Upper lobe of right lung (tissue), 1 donor: ENCODE results near the gene CDC5L. TPM values are rescaled to one million over a fixed set of nuclear protein-coding genes. Genes with fewer than 3 reads are reported as not detected.

Experiments used
- ATAC-seq: fragments of 200-7000 bp; cut with Tn5 transposase; one replicate; pipeline ENCODE4 v1.9.1; 2020; ENCODE audit warnings: mild to moderate bottlenecking, moderate library complexity
- DNase-seq: peaks from one replicate; pipeline ENCODE4 v3.0.0-alpha.2; 2020
- H3K27ac ChIP-seq: fragments of 200-600 bp; one replicate; pipeline ENCODE4 v1.8.0; 2022
- H3K27me3 ChIP-seq: fragments of 200-600 bp; one replicate; pipeline ENCODE4 v1.8.0; 2022; ENCODE audit warnings: mild to moderate bottlenecking
- H3K36me3 ChIP-seq: fragments of 200-600 bp; one replicate; pipeline ENCODE4 v1.8.0; 2022
- H3K4me1 ChIP-seq: fragments of 200-600 bp; one replicate; pipeline ENCODE4 v1.8.0; 2022
- H3K4me3 ChIP-seq: fragments of 200-600 bp; one replicate; pipeline ENCODE4 v1.8.0; 2022; ENCODE audit warnings: mild to moderate bottlenecking
- H3K9me3 ChIP-seq: fragments of 200-600 bp; one replicate; pipeline ENCODE4 v1.8.0; 2022
- intact Hi-C: fragments of 100-400 bp; cut with DNase I; formaldehyde crosslinking; loops from one replicate; pipeline ENCODE4 v1.11.0; 2022
- long read RNA-seq: library from polyadenylated mRNA; unstranded; transcript quantifications from one replicate; pipeline ENCODE4 v2.0.0, GENCODE V29; 2021
- total RNA-seq: library from RNA; stranded (reverse); fragmentation: NEBNext Ultra II Directional; extraction: Animal tissue kit (Norgen Biotek cat#: 25700); gene quantifications from one replicate; pipeline ENCODE4 v1.2.1, GENCODE V29; 2021
- TF ChIP-seq, protein P1 (sequence below): fragments of 200-600 bp; IDR thresholded peaks from one replicate; pipeline ENCODE4 v1.8.0; 2022; ENCODE audit warnings: antibody characterized with exemption
- donor health status: DM: no; HTN: yes; CAD: no; lungs with severe emphysema.

Gene CDC5L
- total RNA-seq = 17.8 TPM
- long read RNA-seq, full-length matches to known transcripts = 32 of 41 reads
- long read RNA-seq, partial matches to known transcripts = 2 of 41 reads
- long read RNA-seq, other reads (novel, unspliced or antisense) = 7 of 41 reads

- Histone ChIP-seq H3K27ac (peak within 1 kb of the TSS; percentile 95), H3K27me3 (no peaks in the 10 kb centered on the region), H3K9me3 (no peaks in the 10 kb centered on the region), H3K4me1 (peaks cover 25% of the 10 kb centered on the region), H3K36me3 (peaks cover 15% of the 10 kb centered on the region), H3K4me3 (peak within 1 kb of the TSS; percentile 98)
- intact Hi-C loops = no loop called here
- TF ChIP-seq, protein P1, sequence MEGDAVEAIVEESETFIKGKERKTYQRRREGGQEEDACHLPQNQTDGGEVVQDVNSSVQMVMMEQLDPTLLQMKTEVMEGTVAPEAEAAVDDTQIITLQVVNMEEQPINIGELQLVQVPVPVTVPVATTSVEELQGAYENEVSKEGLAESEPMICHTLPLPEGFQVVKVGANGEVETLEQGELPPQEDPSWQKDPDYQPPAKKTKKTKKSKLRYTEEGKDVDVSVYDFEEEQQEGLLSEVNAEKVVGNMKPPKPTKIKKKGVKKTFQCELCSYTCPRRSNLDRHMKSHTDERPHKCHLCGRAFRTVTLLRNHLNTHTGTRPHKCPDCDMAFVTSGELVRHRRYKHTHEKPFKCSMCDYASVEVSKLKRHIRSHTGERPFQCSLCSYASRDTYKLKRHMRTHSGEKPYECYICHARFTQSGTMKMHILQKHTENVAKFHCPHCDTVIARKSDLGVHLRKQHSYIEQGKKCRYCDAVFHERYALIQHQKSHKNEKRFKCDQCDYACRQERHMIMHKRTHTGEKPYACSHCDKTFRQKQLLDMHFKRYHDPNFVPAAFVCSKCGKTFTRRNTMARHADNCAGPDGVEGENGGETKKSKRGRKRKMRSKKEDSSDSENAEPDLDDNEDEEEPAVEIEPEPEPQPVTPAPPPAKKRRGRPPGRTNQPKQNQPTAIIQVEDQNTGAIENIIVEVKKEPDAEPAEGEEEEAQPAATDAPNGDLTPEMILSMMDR = no peak
- DNase-seq (peak; percentile 94), ATAC-seq (peak; percentile 90)
Measured at GRCh38 chr6:44387346-44388134, at the start of gene CDC5L. Gene CDC5L (plus strand): TSS chr6:44387706. CDS start chr6:44387824, 118 bp downstream.

GRCh38 chr6:44338228-44339122 is 49.0 kb upstream of the CDC5L start:
- no peak for DNase-seq
- ATAC-seq = peak; percentile 89
- Histone ChIP-seq H3K27ac (no peak overlapping the region), H3K36me3 (no peaks in the 10 kb centered on the region), H3K4me1 (peaks cover 8% of the 10 kb centered on the region), H3K9me3 (no peaks in the 10 kb centered on the region), H3K27me3 (peaks cover 12% of the 10 kb centered on the region), H3K4me3 (no peak overlapping the region)
- intact Hi-C loops = no loop called here
- TF ChIP-seq, protein P1 = peak; percentile 77

DNA sequence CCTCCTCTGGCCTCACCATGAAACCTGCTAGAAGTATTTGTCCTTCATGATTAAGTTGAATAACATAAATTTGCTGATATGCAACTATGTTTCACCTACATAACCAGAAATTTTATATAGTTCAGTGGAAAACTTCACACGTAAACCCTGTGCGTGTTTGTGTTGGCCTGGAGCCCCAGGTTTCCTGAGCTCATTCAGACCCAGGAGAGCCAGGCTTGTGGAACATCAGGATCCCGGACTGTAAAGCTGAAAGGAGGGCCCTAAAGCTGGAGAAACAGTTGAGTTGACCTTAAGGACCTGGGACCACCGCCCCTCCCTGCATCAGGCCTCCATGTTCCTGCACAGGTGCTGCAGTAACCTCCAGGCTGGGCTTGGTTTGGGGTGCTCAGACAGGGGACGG is 48.2 kb upstream of the CDC5L start:
- intact Hi-C loops = no loop called here

DNA sequence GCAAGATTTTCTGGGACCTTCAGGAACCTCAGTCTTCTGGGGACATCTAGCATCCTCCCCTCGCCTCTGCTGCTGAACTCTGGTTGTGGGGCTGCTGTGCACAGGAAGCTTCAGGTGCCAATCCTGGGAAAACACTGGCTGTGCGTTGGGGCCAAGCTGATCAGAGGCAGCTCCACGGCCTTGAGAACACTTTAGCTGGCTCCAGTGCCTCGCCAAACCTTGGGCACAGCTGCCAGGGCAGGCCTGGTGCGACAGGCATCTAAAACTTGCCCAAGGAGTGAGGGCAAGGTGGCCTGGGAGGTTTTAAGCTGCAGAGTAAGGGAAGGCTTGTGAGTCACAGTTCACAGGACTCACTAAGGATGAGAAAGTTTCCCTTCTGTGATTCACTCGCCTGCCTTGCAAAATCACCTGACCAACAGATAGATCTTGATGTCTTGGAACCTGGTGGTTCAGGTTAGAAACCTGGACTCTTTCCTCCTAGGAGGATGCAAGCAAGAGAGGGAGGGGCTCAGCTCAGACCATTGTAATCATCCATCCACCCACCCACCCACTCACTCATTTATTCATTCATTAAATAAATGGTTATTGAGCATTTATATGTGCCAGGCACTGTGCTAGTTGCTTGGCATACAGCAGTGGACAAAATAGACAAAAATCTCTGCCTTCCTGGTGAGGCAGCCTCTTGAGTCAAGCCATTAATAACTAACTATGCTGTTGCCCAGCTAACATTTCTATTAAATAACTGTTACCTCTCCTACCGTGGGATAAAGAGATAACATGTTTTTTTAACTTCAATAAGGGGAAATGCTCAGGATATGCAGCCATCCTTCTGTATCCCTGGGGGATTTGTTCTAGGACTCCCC is 47.5 kb upstream of the CDC5L start:
- no peak for DNase-seq
- TF ChIP-seq, protein P1 = no peak
- Histone ChIP-seq H3K27me3 (peaks cover 12% of the 10 kb centered on the region), H3K4me1 (peaks cover 8% of the 10 kb centered on the region), H3K9me3 (no peaks in the 10 kb centered on the region), H3K4me3 (no peak overlapping the region), H3K36me3 (no peaks in the 10 kb centered on the region), H3K27ac (no peak overlapping the region)
- intact Hi-C loops = no loop called here
- ATAC-seq = no peak

More for the DNA sequence above, 48.2 kb upstream of the CDC5L start:
- Histone ChIP-seq H3K27ac (no peak overlapping the region), H3K4me3 (no peak overlapping the region), H3K36me3 (no peaks in the 10 kb centered on the region), H3K27me3 (peaks cover 12% of the 10 kb centered on the region), H3K9me3 (no peaks in the 10 kb centered on the region), H3K4me1 (peaks cover 8% of the 10 kb centered on the region)
- no peak for DNase-seq
- TF ChIP-seq, protein P1 = no peak
- ATAC-seq = no peak
